Stromal cell of bone marrow (primary cell): Measurements from ENCODE around the gene KLRC2.
"Not testable (repeated sequence)": the region's sequence is repeated elsewhere in the genome, so short reads cannot be mapped to it uniquely, and the experiment has no call there.

ENCODE experiments used
- DNase-seq: peaks from one replicate; pipeline ENCODE4 v3.0.0-alpha.2; 2012; ENCODE audit warnings: low read depth

KLRC2 gene

GRCh38 chr12:10435816-10436215 is at the start of gene KLRC2:
Gene KLRC2, minus strand, starts transcription at chr12:10436010. Its CDS starts 24 bp downstream, at chr12:10435986.
- DNase-seq, result peak; percentile 39

- DNase-seq, result not testable (repeated sequence)
Observed at GRCh38 chr12:10481901-10482300, 46.1 kb upstream of the KLRC2 start.

- DNase-seq, result not testable (repeated sequence)
Observed at GRCh38 chr12:10472808-10473207, 37.0 kb upstream of the KLRC2 start.

- no peak for DNase-seq
Observed at GRCh38 chr12:10469701-10470100, 33.9 kb upstream of the KLRC2 start.

- no peak for DNase-seq
Observed at GRCh38 chr12:10466311-10466710, 30.5 kb upstream of the KLRC2 start.

GRCh38 chr12:10457760-10458159 is 21.9 kb upstream of the KLRC2 start:
- DNase-seq, result no peak

GRCh38 chr12:10456856-10457255 is 21.0 kb upstream of the KLRC2 start:
- peak; percentile 3 for DNase-seq

- no peak for DNase-seq
Observed at GRCh38 chr12:10455766-10456165, 20.0 kb upstream of the KLRC2 start.

GRCh38 chr12:10454531-10454930 is 18.7 kb upstream of the KLRC2 start:
- DNase-seq, result no peak

GRCh38 chr12:10453156-10453555 is 17.3 kb upstream of the KLRC2 start, which contains the start of gene KLRC1:
Gene KLRC1, minus strand, starts transcription at chr12:10453377. Its CDS starts 2,221 bp downstream, at chr12:10451156.
- DNase-seq, result no peak

GRCh38 chr12:10448236-10448635 is 12.4 kb upstream of the KLRC2 start:
- no peak for DNase-seq

GRCh38 chr12:10446052-10446451 is 10.2 kb upstream of the KLRC2 start:
- peak; percentile 7 for DNase-seq

GRCh38 chr12:10441144-10441543 is 5.3 kb upstream of the KLRC2 start:
- not testable (repeated sequence) for DNase-seq

GRCh38 chr12:10439608-10440274 is 3.9 kb upstream of the KLRC2 start:
- DNase-seq, result not testable (repeated sequence)

GRCh38 chr12:10437601-10438000 is 1.8 kb upstream of the KLRC2 start:
- not testable (repeated sequence) for DNase-seq

GRCh38 chr12:10430623-10431022 is 5.2 kb downstream of the KLRC2 start:
- peak; percentile 38 for DNase-seq

- DNase-seq, result not testable (repeated sequence)
Observed at GRCh38 chr12:10425938-10426337, 9.9 kb downstream of the KLRC2 start.

- not testable (repeated sequence) for DNase-seq
Observed at GRCh38 chr12:10424260-10424899, 11.4 kb downstream of the KLRC2 start.

- DNase-seq, result not testable (repeated sequence)
Observed at GRCh38 chr12:10422159-10422558, 13.7 kb downstream of the KLRC2 start.

GRCh38 chr12:10420334-10420733 is 15.5 kb downstream of the KLRC2 start, which contains the start of gene KLRC3:
Gene KLRC3, minus strand, starts transcription at chr12:10420595. Its CDS starts 45 bp downstream, at chr12:10420550.
- not testable (repeated sequence) for DNase-seq

- DNase-seq, result no peak
Observed at GRCh38 chr12:10409392-10409791, 26.4 kb downstream of the KLRC2 start, which contains the start of gene KLRC4. Gene KLRC4, minus strand, starts transcription at chr12:10409757. Its CDS starts 182 bp downstream, at chr12:10409575.

- no peak for DNase-seq
Observed at GRCh38 chr12:10408842-10409241, 27.0 kb downstream of the KLRC2 start.

GRCh38 chr12:10406725-10407124 is 29.1 kb downstream of the KLRC2 start:
- no peak for DNase-seq
